HEK293T (cell line): ENCODE measurements around the gene COL19A1.

Experiments
- ARNT ChIP-seq: fragments of 450-650 bp; IDR thresholded peaks from 2 replicates; pipeline ENCODE4 v1.6.1; 2017; ENCODE audit warnings: mild to moderate bottlenecking
- BHLHE40 ChIP-seq: fragments of 450-650 bp; IDR thresholded peaks from 2 replicates; pipeline ENCODE4 v1.6.1; 2016; ENCODE audit warnings: mild to moderate bottlenecking, moderate library complexity, borderline replicate concordance
- CTBP1 ChIP-seq: fragments of 450-650 bp; IDR thresholded peaks from 2 replicates; pipeline ENCODE4 v1.6.1; 2016; ENCODE audit warnings: borderline replicate concordance
- FOXA1 ChIP-seq: fragments of 450-650 bp; IDR thresholded peaks from 2 replicates; pipeline ENCODE4 v1.6.1; 2016; ENCODE audit warnings: mild to moderate bottlenecking
- FOXM1 ChIP-seq: fragments of 450-650 bp; IDR thresholded peaks from 2 replicates; pipeline ENCODE4 v1.6.1; 2017; ENCODE audit warnings: mild to moderate bottlenecking, borderline replicate concordance
- HDGF ChIP-seq: fragments of 450-650 bp; IDR thresholded peaks from 2 replicates; pipeline ENCODE4 v1.6.1; 2017; ENCODE audit warnings: antibody characterized with exemption, borderline replicate concordance
- L3MBTL2 ChIP-seq: fragments of 450-650 bp; conservative IDR thresholded peaks from 2 replicates; pipeline ENCODE4 v1.6.1; 2016; ENCODE audit warnings: mild to moderate bottlenecking
- SP1 ChIP-seq: fragments of 450-650 bp; IDR thresholded peaks from 2 replicates; pipeline ENCODE4 v1.6.1; 2017
- SUZ12 ChIP-seq: fragments of 450-650 bp; IDR thresholded peaks from 2 replicates; pipeline ENCODE4 v1.6.1; 2016; ENCODE audit warnings: mild to moderate bottlenecking
- TARDBP ChIP-seq: fragments of 450-650 bp; IDR thresholded peaks from 2 replicates; pipeline ENCODE4 v1.6.1; 2016

- no peak for TF ChIP-seq TARDBP
- no peak for TF ChIP-seq BHLHE40
- no peak for TF ChIP-seq FOXM1
- TF ChIP-seq HDGF, result no peak
- no peak for TF ChIP-seq L3MBTL2
- TF ChIP-seq CTBP1, result no peak
- no peak for TF ChIP-seq SP1
- no peak for TF ChIP-seq SUZ12
- TF ChIP-seq FOXA1, result no peak
- TF ChIP-seq ARNT, result no peak
Measured at GRCh38 chr6:70184723-70185122, 318.4 kb downstream of the COL19A1 start.
